Colon (tissue), 2 donors: ENCODE data around the gene EXPH5.

Experiments
- FAIRE-seq: peaks from 2 replicates; lab custom pipeline; 2012; peaks lifted over from hg19 to GRCh38; lab: Jason Lieb, UNC
- donor health status: control.
- donor health status: control.

Gene EXPH5

DNA sequence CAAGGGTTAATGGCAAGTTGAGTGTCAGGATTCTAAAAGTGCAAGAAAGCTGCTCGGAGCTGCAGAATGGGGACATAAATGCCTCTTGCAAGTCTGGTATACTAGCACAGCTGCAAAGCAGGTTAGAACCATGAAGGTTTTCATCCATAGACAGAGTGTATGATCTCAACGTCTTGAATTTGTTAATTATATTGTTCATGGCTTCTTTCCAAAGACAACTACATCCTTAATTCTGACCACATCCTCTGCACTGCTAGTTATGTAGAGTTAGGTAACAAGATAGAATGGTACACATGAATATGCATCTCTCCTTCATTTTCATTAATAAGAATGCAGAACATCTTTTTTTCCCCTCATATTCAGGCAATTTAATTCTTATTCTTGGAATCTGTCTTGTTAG, 34.2 kb downstream of the EXPH5 start:
- FAIRE-seq = no peak

DNA sequence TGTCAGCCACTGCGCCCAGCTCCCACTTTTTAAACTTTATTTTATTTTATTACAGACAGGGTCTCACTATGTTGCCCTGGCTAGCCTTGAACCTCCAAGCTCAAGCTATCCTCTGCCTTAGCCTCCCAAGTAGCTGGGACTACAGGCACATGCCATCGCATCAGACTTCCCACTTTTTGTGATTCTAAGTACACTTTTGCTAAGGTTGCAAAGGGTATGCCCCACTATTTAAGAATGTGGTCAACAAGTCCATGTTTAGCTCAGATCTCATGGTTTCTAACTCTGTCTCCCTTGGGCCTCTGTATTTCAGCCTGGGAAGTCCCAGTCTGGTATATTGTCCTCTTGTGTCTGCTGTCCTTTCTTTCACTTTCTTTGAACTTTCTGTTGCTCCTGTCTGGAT, 35.3 kb downstream of the EXPH5 start:
- no peak for FAIRE-seq

DNA sequence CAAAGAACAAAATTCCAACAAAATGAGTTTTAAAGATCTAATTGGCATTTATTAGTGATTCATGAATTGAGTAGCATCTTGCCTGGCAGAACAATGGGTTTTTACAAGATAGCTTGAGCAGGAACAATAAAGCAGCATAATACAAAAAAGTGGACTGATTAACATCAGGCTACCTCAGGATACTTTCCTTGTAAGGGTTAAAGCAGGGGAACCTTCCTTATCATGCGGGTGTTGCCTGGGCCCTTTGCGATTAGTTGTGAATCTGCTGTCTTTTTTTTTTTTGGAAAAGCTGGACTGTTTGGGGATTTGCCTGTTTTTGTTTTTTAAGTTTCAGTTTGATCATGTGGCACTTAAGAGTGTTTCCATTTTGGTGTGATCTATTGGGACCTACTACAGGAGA, 37.5 kb downstream of the EXPH5 start:
- FAIRE-seq = no peak

DNA sequence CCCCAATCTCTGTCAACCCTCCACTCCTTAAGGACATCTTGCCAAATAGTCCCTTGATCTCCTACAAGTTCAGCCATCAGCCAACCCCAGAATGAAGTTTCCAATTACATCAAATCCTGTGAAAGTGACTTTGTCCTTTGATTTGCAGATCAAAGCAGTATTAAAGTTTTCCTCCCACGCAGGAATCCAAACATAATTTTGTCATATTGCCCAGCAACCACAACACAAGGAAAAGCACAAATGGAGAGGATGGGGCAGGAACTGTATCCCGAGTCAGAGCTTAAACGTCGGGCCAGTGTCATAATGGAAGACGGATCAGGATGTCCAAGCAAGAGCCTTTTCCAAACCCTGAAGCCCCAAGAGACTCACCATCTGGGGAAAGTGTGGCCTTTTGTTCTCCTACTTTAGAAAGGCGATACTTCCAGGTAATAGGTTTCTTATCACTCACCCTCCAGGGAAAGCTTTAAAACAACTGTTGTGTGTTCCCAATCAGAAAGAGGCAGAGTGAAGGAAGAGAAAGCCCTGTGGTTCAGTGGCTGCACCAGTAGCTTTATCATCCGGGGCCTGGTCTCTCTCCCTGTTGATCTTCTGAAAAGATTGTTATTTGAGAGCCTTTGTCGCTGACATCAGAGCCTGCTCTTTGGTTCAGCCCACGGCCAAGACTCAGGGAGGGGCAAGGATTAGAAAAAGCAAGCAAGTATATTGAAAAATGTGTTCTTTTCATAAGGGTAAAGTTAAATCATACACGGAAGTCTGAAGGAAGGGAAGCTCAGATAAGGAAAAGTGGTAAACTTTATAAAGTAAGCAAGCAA, 41.7 kb downstream of the EXPH5 start:
- no peak for FAIRE-seq

DNA sequence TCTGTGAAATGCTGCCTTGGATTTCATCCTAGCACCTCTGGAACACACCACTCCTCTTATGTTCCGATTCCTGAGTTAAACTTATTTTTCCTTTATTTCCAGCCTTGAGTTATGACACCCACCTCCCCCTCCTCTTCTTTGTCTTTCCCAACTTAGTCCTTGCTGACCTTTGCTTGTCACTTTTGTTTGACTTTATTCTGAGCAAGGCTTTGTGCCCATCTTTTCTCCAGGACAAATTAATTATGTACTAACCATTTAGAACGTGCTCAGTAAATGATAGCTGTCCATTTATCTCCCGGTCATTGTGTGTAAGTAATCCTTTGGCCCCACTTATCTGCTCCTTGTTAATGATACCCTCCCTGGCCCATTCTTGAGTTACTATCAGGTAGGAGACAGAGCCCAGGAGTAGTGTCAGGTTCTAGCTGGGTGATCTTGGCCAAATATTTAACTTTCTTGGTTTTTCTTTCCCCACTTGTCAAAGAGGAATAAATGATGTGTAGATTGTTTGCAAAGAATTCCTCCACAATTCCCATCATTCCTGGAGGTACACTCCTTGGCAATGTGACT, 44.2 kb downstream of the EXPH5 start:
- FAIRE-seq = no peak

DNA sequence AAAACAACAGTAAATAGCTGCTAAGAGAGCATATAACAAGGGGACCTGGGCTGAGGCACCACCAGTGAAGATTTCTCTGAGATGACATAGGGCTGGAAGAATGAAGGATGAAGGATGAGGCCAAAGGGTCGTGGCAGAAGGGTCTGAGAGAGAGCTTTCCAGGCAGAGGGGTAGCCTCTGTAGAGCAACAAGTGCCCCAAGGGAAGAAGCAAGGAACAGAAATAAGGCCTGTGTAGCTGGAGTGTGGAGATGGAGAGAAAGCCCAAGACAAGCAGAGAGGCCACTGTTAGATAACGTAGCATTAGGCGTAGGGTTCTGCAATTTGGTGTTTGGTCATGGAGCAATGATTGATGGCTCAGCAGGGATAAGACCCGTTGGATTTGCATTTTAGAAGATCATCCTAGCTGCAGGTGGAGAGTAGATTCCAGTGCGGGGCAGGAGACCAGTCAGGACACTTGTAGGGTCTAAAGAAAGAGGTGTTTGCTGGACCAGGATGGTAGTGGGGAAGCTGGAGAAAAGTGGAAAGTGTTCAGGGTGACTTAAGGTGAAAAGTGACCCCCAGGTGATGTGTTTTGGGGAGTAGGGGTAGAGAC, 47.6 kb downstream of the EXPH5 start:
- FAIRE-seq = no peak

DNA sequence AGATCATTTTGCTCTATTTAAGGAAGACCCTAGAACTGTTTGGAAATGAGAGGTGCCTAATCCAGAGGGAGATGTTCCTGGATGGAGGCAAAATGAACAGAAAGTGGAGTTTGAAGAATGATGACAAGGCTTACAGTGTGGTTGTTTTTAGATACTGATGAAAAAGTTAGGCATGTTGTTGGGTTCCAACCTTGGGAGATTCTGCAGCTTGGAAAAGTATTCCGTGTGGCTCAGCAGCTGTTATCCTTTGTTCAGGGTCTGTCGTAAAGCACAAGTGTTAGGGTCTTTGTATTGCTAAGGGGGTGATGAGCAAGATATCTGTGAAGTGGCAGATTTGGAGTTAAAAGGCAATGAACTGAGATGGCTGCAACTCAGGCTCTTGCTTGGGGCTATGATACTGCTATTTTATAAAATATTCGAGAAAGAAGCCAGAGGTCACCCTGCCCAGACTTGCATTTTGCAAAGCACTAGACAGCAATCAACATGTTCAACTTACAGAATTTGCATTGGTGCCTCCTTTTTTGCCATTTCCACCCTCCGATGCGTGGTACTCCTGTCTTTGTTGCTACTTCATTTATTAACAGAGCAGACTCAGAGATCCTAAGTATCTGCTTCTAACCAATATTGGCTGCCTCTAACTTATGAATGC, 50.1 kb downstream of the EXPH5 start:
- FAIRE-seq = no peak

DNA sequence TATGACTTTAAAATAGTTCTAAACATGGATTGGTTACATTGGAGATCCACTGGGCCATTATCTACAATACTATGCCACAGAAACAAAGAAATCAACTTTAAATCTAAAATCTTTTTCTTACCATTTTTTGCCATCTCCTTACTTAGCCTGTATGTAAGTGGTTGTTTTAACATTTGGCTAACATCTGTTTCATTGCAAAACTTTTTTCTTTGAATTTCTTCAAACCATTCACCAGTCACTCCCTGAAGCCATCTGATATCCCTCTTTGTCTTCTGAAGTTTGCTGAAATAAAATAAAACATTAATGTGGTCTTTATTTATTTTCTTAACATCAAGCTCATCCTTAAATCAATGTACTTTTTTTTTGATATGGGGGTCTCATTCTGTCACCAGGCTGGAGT, 52.0 kb downstream of the EXPH5 start:
- no peak for FAIRE-seq

DNA sequence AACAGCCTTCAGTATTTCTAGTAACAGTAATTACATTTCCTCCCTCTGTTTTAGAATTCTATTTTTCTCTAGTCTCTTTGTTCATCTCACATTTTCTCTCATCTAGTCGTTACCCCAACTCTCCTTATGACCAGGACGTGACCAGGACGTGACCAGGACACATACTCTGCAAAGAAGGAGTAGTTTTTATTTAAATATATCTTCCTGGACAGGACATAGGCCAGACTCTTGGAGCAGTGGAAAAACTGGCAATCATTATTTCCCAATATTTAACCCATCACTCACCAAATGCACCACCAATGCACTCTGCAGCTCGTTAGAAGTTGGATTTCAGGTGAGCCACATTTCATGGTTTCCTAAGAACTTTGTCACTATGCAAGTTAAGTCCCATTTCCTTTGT, 55.1 kb downstream of the EXPH5 start:
- no peak for FAIRE-seq

DNA sequence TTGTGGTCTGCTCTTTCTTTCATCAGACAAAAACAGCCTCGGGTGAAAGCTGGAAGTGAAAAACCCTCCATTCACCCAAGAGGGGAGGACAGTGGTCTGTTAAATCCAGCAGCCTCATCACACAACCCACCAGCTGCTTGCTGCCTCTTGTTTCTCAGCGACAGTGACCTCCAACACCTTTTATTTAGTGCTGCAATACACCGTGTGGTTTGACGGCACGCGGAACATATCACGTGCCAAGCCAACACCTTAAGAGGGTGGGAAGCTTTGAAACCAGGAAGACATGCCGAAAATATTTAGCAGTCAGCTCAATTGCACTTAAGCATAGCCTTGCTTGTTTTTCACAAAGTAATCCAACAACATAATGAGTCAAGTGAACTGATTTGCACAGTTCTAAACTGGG, 55.5 kb downstream of the EXPH5 start:
- FAIRE-seq = no peak

DNA sequence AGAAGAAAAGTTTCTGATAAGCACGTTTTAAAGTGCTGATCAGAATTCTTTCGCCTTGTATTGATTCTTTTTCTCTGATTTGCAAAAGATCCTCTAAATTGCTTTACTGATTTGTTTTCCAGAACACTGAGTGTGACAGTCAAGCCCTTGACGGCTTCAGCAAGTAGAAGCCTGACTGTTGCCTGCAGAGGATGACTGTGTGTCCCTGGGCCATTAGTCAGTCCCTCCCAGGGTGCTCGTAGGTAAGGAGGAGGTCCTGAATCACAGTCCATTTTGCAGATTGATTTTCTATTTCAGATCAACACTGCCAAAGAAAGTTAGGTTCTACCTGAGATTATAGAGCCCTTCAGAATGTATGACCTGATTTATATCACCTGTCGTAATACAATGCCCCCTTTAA, 56.8 kb downstream of the EXPH5 start:
- no peak for FAIRE-seq

DNA sequence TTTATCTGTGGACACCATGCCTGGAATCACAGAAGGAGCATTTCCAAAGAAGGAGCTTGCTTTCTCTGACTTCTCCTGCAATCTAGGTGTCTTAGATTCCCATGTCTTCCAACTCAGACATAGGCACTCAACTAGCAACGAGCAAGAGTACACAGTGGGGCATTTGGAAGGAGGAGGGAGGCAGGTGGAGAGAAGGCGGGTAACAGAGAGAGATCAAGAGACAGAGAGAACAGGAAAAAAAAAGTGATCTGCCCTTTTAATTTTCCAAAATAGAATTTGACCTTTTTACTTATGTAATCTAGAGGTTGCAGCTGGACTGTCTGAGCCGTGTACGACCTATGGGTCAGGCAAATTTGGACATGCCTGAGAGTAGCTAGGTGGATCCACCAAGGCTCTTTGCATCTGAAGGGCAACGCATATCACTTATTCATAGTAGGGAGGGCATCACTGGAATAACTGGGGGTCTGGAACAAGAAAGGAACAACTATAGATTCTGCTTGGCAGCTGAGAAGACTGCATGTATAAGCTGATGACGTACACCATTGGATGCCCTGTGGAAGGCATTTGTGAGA, 58.1 kb downstream of the EXPH5 start:
- no peak for FAIRE-seq

DNA sequence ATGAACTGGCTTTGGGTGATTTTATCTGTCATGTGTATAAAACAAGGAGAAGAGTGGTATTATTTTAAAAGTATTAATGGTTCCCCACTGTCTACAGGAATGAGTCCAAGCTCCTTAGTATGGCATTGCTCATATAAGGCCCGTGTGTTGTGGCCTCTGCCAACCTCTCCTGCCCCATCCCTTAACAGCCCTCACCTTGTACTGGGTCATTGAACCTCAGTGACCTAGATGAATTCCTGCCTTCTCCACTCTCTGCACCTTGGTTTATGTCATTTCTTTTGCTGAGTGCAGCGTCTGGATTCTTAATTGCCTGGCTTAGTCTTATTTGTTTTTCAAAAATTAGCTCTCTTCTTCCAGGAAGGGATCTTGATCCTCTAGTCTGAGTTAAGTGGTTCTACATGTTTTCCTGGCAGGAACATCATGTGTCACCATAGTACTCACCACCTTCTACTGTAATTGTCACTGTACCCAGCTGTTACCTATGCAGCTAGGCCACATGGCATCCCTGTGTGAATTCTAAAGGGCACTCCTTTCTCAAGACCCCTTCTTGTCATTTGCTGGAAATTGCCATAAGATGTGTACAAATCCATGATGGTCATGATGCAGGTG, 59.2 kb downstream of the EXPH5 start:
- no peak for FAIRE-seq

DNA sequence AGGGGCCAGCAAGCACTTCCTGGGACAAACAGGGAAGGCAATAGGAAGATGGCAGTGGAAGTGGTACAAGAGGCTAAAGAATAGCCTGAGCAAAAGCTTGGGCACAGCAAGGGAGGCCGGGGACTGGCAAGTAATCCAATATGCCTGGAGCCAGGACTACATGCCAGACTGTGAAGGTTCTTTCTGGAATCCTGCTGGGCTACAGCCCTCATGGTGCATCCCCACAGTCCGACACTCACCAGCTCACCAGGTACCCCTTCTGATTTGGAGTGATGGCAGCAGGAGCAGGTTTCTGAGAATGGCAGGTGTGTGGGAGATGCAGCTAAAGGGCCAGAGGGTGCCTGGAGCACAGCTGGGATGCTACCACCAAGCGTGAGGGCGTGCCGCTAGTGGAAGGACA, 63.1 kb downstream of the EXPH5 start:
- no peak for FAIRE-seq

DNA sequence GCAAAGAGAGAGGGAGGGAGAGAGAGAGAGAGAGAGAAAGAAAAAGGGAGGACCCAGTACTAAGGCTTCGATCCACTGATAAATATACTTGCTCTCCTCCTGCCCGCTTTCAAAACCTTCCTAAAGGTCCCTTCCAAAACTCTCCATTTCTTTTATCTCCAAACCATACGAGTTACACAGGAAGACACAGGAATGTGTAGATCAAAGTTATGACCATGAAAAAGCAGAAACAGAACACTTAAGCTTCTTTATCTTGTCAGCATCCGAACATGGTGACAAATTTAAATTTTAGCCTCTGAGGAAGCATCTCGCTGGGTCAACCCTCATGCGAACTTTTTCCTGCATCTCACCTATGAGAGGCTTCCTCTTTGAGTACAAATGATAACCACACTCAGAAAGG, 66.2 kb downstream of the EXPH5 start:
- FAIRE-seq = no peak

DNA sequence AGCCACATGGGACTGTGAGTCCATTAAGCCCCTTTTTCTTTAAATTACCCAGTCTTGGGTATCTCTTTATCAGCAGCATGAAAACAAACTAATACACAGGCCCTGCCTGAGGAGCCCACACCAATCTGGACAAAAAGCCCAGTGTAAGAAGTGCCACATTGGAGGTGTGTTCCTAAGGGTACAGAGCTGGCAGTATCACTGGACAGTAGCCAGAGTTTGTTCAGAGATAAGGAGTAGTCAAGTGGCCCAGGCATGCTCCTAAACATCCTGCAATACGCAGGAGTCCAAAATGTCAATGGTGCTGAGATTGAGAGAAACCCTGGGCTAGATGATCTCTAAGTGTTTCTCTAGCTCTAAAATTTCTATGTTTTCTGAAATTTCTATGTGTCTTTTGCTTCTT, 68.4 kb downstream of the EXPH5 start:
- FAIRE-seq = no peak

DNA sequence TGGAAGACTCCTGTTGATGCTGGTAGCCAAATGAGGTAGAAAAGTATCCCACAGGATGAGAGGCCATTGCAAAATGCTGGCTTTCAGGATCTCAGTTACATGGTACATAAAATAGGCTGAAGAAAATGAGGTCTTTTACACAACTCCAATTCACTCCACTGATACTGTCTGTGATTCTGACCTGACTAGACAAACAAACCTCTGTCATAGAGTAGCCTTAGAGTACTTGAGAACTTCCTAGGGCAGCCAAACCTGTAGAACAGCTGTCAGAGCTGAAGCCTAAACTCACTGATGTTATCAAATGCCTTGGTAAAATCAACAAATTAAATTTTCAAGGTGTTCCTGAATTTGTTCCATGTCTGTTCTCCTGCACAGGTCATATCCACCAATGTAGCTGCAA, 69.1 kb downstream of the EXPH5 start:
- no peak for FAIRE-seq

DNA sequence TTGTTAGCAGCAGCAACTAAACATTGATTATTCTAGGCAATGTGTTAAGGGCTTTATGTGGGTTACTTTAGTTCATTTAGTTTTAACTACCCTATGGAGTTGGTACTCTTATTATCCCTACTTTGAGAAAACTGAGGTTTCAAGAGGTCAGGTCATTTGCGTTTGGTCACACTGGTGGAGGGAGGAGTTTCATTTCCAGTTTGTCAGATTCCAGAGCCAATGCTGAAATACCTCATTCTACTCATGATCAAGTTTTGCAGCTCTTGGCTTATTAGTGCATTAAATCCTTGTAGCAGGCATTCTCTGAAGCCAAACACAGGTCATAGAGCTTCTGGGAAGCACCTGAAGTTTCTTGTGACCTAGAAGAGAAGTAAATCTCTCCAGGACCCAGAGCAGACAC, 71.2 kb downstream of the EXPH5 start:
- FAIRE-seq = no peak

DNA sequence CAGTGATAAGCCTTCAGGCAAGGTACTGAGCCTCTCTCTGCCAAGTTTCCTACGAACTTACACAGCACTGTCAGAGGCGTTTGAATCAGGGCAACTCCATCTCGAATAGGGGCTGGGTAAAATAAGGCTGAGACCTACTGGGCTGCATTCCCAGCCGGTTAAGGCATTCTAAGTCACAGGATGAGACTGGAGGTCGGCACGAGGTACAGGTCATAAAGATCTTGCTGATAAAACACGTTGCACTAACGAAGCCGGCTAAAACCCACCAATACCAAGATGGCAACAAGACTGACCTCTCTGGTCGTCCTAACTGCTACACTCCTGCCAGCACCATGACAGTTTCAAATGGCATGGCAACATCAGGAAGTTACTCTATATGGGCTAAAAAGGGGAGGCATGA, 75.0 kb downstream of the EXPH5 start:
- FAIRE-seq = no peak

DNA sequence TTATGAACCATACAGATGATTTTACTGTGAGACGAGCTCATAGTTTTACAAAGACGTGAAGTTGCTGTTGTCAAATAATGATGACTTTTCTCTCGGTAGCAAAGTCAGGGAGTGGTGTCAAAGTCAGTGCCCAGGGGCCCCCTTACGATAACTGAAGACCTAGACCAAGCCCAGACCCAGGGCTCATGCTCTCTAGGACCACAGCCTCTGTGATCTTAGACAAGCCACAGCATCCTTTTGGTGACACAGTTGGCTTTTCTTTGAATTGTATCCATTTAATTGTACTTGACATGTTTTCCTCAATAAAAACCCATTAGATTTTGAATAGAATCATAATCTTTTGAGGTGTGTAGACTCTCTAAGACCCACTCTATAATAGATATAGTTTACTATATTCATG, 77.4 kb downstream of the EXPH5 start:
- no peak for FAIRE-seq

DNA sequence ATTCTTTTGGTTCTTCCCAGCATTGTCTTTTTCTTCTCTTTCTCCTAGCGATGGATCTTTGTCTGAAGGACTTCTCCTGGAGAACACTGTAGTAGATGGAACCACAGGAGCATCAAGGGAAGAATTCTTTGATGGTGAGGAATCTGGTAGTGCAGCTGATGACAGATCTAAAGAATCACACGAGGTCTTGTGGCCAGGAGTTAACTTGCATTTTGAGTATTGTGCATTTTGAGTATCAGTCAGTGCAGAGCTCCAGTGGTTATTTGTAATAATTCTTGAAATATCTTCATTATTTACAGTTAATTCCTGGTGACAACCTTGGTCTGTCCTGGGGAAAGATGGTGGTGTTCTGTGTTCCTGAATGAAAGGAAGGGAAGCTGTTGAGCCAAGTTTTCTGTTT, 80.9 kb downstream of the EXPH5 start:
- FAIRE-seq = no peak

DNA sequence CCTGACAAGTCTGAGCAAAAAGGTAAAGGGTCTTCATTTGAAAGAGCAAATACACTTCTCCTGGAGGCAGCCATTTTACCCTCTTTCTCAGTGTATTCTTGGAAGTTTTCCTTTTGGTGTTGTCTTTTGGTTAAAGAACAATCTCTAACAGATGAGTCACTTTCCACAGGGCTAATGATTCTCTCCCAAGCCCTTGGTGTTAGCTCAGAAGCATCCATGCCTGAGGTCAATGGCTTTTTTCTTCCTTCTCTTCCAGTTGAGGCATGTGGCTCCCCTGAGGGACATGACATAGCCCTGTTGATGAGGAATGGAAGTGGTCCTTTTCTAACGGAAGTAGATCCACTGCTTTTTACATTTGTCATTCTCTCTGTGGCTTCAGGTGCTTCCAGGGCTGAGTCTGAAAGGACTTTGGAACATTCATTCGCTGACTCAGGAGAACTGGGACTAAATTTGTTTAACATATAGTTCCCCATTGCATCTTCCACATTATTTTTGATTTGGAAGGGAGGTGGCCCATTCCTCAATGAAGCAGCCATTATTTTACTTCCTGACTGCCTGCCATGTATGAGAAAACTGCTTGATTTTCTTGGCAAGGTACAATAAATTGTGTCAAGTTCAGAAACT, 81.6 kb downstream of the EXPH5 start:
- no peak for FAIRE-seq
